B cell (primary cell): Measurements from ENCODE around the gene CNST. TPM values are rescaled to one million over a fixed set of nuclear protein-coding genes. Genes with fewer than 3 reads are reported as not detected.

ENCODE experiments used
- ATAC-seq: fragments of 200-7000 bp; cut with Tn5 transposase; one replicate; pipeline ENCODE4 v1.10.0; 2021; ENCODE audit warnings: low read depth, mild to moderate bottlenecking, moderate number of reproducible peaks, moderate library complexity
- CTCF ChIA-PET: fragments of 350-600 bp; sonication (Branson Sonifier 250); formaldehyde crosslinking; loops from one replicate; lab custom pipeline; 2021; ENCODE audit warnings: antibody characterized with exemption, inconsistent platforms; lab: Charles Lee
- POLR2A ChIA-PET: fragments of 350-600 bp; sonication (Branson Sonifier 250); formaldehyde crosslinking; loops from one replicate; lab custom pipeline; 2021; ENCODE audit warnings: antibody characterized with exemption; lab: Charles Lee
- DNase-seq: peaks from one replicate; pipeline ENCODE4 v3.0.0; 2013
- H2AFZ ChIP-seq: 2 replicates; pipeline ENCODE4 v1.6.1; 2012; ENCODE audit warnings: mild to moderate bottlenecking, low read depth, low read length; ENCODE audit not compliant: insufficient read depth, poor library complexity, severe bottlenecking
- H3K27ac ChIP-seq, 2 donors: 1 replicate in 1 of 2; 2 replicates in 1 of 2; pipeline ENCODE4 v1.5.1; 2012 to 2013; ENCODE audit warnings: low read length in 2 of 2, mild to moderate bottlenecking in 2 of 2, moderate library complexity in 1 of 2
- H3K27me3 ChIP-seq, 4 experiments: fragments of 200-600 bp in 1 of 4; sonication (generic) in 1 of 4; replicated peaks in 1 of 4; 1 replicate in 2 of 4; 2 replicates in 2 of 4; pipeline versions ENCODE4 v1.6.1 to v1.7.0; 2013 to 2016; ENCODE audit warnings: low read length in 3 of 4, mild to moderate bottlenecking in 2 of 4, mixed read lengths in 1 of 4, moderate library complexity in 1 of 4; ENCODE audit not compliant: insufficient read depth in 4 of 4, control insufficient read depth in 3 of 4; ENCODE audit errors: control extremely low read depth in 1 of 4
- H3K36me3 ChIP-seq, 2 experiments: replicated peaks in 1 of 2; 1 replicate in 1 of 2; 2 replicates in 1 of 2; pipeline versions ENCODE4 v1.6.1 to v1.7.1; 2013; ENCODE audit warnings: low read length in 1 of 2; ENCODE audit not compliant: insufficient read depth in 2 of 2, control insufficient read depth in 1 of 2; ENCODE audit errors: control extremely low read depth in 1 of 2, extremely low read depth in 1 of 2
- H3K4me1 ChIP-seq, 2 donors: fragments of 200-600 bp in 1 of 2; sonication (generic) in 1 of 2; 1 replicate in 1 of 2; 2 replicates in 1 of 2; pipeline versions ENCODE4 v1.5.1 to v1.6.1; 2013 to 2017; ENCODE audit warnings: low read length in 2 of 2; ENCODE audit not compliant: control insufficient read depth in 2 of 2, insufficient read depth in 2 of 2
- H3K4me2 ChIP-seq: replicated peaks from 2 replicates; pipeline ENCODE3; 2012; ENCODE audit warnings: mild to moderate bottlenecking, low read depth, low read length; ENCODE audit not compliant: poor library complexity, severe bottlenecking
- H3K4me3 ChIP-seq, 5 experiments: fragments of 200-600 bp in 1 of 5; sonication (generic) in 1 of 5; 1 replicate in 3 of 5; 2 replicates in 2 of 5; pipeline versions ENCODE4 v1.5.1 to v1.7.0; 2011 to 2016; ENCODE audit warnings: low read length in 4 of 5, mild to moderate bottlenecking in 4 of 5, low read depth in 2 of 5, control low read depth in 1 of 5, moderate library complexity in 1 of 5; ENCODE audit not compliant: insufficient read depth in 1 of 5; ENCODE audit errors: control extremely low read depth in 1 of 5, extremely low read depth in 1 of 5
- H3K79me2 ChIP-seq: fragments of 200-600 bp; sonication (generic); one replicate; pipeline ENCODE4 v1.6.0; 2016; ENCODE audit warnings: low read length; ENCODE audit not compliant: control insufficient read depth, insufficient read depth
- H3K9ac ChIP-seq: fragments of 200-600 bp; sonication (generic); 2 replicates; pipeline ENCODE4 v1.6.1; 2017; ENCODE audit warnings: mild to moderate bottlenecking, low read length, moderate library complexity
- H3K9me3 ChIP-seq, 3 donors: one replicate each; pipeline versions ENCODE4 v1.6.1 to v1.7.1; 2013; ENCODE audit warnings: low read length in 2 of 3; ENCODE audit not compliant: control insufficient read depth in 2 of 3, insufficient read depth in 1 of 3; ENCODE audit errors: control extremely low read depth in 1 of 3
- H4K20me1 ChIP-seq: 2 replicates; pipeline ENCODE4 v1.6.0; 2012; ENCODE audit warnings: mild to moderate bottlenecking, low read length; ENCODE audit not compliant: insufficient read depth, control insufficient read depth, poor library complexity, severe bottlenecking
- H3K27ac Mint-ChIP-seq: one replicate; pipeline ENCODE4 v1.8.0; 2021; ENCODE audit warnings: mixed read lengths
- H3K27me3 Mint-ChIP-seq: one replicate; pipeline ENCODE4 v1.8.0; 2021; ENCODE audit warnings: mixed read lengths
- H3K4me1 Mint-ChIP-seq: one replicate; pipeline ENCODE4 v1.8.0; 2021; ENCODE audit warnings: mixed read lengths
- H3K4me3 Mint-ChIP-seq: one replicate; pipeline ENCODE4 v1.8.0; 2021; ENCODE audit warnings: mixed read lengths
- H3K9me3 Mint-ChIP-seq: one replicate; pipeline ENCODE4 v1.8.0; 2022; ENCODE audit warnings: mixed read lengths; ENCODE audit not compliant: insufficient read depth
- CTCF ChIP-seq: fragments of 200-600 bp; IDR thresholded peaks from one replicate; pipeline ENCODE4 v1.8.0; 2022; ENCODE audit warnings: antibody characterized with exemption, mild to moderate bottlenecking
- EZH2 ChIP-seq: IDR thresholded peaks from 2 replicates; pipeline ENCODE4 v1.6.1; 2012; ENCODE audit warnings: borderline replicate concordance, low read depth, mild to moderate bottlenecking, moderate library complexity, low read length; ENCODE audit not compliant: insufficient read depth, poor library complexity, severe bottlenecking
- WGBS: methylation state at CpG from one replicate; pipeline ENCODE4 v1.1.5; 2013; ENCODE audit warnings: missing lambda C conversion rate; ENCODE audit not compliant: insufficient coverage; 5-methylcytosine and 5-hydroxymethylcytosine counted together
- intact Hi-C: fragments of 100-400 bp; cut with micrococcal nuclease; formaldehyde crosslinking; loops from one replicate; pipeline ENCODE4 v1.10.0; 2022
- polyA plus RNA-seq: library from polyadenylated mRNA; depleted of rRNA; stranded (reverse); fragments of >200 nt; gene quantifications from 2 replicates; pipeline ENCODE4 v1.2.3, GENCODE V29; 2012
- total RNA-seq, 2 donors: library from RNA; stranded (reverse); fragments of 120-200 nt in 1 of 2; gene quantifications; 1 replicate in 1 of 2; 2 replicates in 1 of 2; pipeline versions ENCODE4 v1.2.3 to v1.2.4, GENCODE V29; 2013 to 2022

The CNST gene
- total and polyA plus RNA-seq, 2 donors (not counting 1 experiment from before 2014, with no cell fraction given): 26.9 to 54.0 TPM

DNA sequence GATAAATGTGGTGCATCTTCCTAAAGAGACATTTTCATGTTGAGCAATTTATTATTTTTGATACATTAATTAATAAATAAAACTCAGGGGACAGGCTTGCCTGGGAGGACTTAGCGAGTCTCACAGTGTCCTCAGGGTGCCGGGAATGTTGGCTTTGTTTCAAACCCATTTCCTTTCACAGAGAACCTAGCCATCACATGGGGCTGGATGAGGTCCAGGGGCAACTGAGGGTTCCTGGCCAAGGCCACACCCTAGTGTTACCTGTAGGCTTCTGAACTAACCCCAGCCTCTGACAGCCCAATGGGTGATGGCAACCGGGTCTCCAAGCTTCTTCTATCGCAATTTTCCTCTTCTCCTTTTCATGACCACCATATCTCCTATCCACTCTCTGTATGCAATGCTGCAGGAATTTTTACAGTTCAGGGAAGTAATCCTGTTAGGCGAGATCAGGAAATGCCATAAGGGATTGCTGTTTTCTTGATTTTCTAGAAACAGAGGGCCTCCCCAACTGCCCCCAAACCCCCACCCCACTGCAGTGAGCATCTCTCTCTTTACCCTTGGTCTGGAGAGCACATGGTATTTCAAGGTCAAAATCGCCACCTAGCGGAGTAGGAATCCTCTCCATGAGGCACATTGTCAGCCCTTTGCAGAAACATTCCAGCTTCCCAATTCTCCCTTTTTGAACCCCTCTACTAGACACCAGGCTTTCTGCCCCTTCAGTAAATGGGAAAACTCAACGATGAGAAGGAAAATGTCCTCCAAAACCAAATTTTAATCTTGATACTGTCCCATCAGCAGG, 37.1 kb upstream of the CNST start:
- ATAC-seq (no peak), DNase-seq (no peak)
- Mint-ChIP-seq H3K4me1 (peaks cover 6% of the 10 kb centered on the region), H3K27me3 (no peaks in the 10 kb centered on the region), H3K27ac (no peak overlapping the region), H3K9me3 (peaks cover 5% of the 10 kb centered on the region), H3K4me3 (no peak overlapping the region)
- Histone ChIP-seq H3K79me2 (no peaks in the 10 kb centered on the region), H3K4me1 (peaks cover 0 to 8% of the 10 kb centered on the region in 2 donors), H3K36me3 (no peaks in the 10 kb centered on the region), H2AFZ (no peak overlapping the region), H3K9ac (no peak overlapping the region), H3K27ac (no peak overlapping the region), H4K20me1 (no peaks in the 10 kb centered on the region), H3K4me3 (no peak overlapping the region), H3K27me3 (no peaks in the 10 kb centered on the region), H3K4me2 (no peak overlapping the region), H3K9me3 (peaks cover 0 to 19% (median 5%) of the 10 kb centered on the region in 3 donors)
- TF ChIP-seq CTCF: no peak
- no peak for TF ChIP-seq EZH2
- ChIA-PET CTCF (no interaction called here), POLR2A (no interaction called here)
- 71% methylated on average over 5 of the region's 8 CpGs for WGBS
- intact Hi-C loops: no loop called here

GRCh38 chr1:246530482-246530881, 35.8 kb upstream of the CNST start:
- no peak overlapping the region for H3K27ac ChIP-seq
- ChIA-PET POLR2A (no interaction called here), CTCF (interaction anchor here (0.6 kb wide), 1 partner anchor 130 kb away, joined by 3 read pairs; no protein-coding TSS in a partner anchor)
- Mint-ChIP-seq H3K9me3 (peaks cover 5% of the 10 kb centered on the region), H3K4me1 (peaks cover 6% of the 10 kb centered on the region), H3K4me3 (no peak overlapping the region), H3K27me3 (no peaks in the 10 kb centered on the region), H3K27ac (no peak overlapping the region)
- H2AFZ ChIP-seq: no peak overlapping the region
- intact Hi-C loops: no loop called here
- DNase-seq (no peak), ATAC-seq (no peak)
- H3K9ac ChIP-seq: no peak overlapping the region
- TF ChIP-seq CTCF (no peak), EZH2 (no peak)
- H3K27me3 ChIP-seq: no peaks in the 10 kb centered on the region
- no peak overlapping the region for H3K4me3 ChIP-seq
- no peaks in the 10 kb centered on the region for H3K79me2 ChIP-seq
- H3K36me3 ChIP-seq: no peaks in the 10 kb centered on the region
- WGBS: 100% methylated on average over 1 of the region's 2 CpGs
- H4K20me1 ChIP-seq: no peaks in the 10 kb centered on the region
- no peak overlapping the region for H3K4me2 ChIP-seq
- peaks cover 0 to 8% of the 10 kb centered on the region in 2 donors for H3K4me1 ChIP-seq
- peaks cover 0 to 19% (median 5%) of the 10 kb centered on the region in 3 donors for H3K9me3 ChIP-seq
